ENCODE results near the gene SNAPIN.
"Not testable (repeated sequence)": the region's sequence is repeated elsewhere in the genome, so short reads cannot be mapped to it uniquely, and the experiment has no call there.

SNAPIN gene

DNA sequence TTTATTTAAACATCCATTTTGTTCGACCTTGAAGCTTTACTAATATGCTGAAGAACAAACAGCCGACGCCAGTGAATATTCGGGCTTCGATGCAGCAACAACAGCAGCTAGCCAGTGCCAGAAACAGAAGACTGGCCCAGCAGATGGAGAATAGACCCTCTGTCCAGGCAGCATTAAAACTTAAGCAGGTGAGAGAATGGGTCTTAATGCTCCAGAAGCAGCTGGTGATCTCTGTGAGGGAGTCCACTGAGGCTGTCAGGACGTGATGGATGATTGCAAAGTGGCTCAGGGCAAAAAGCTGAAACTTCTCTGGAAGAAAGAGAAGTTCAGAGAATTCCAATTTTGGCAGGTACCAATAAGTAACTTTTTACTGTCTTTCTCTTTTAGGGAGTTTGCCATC, 20.2 kb upstream of the SNAPIN start:
- Histone ChIP-seq H3K9ac (ENCODE audit: low read length) (peak overlapping the region; percentile 73), H3K36me3 (ENCODE audit: control insufficient read depth, insufficient read depth, low read length, severe bottlenecking) (peaks cover 70% of the 10 kb centered on the region), H3K9me3 (ENCODE audit: control insufficient read depth, low read length) (no peaks in the 10 kb centered on the region), H3K4me3 (ENCODE audit: low read length) (no peak overlapping the region), H3K27me3 (replicated peaks; ENCODE audit: control insufficient read depth, insufficient read depth, low read length) (no peaks in the 10 kb centered on the region), H3K4me1 (ENCODE audit: control insufficient read depth, insufficient read depth, low read length) (peaks cover 31% of the 10 kb centered on the region)
- DNase-seq (ENCODE audit: low read depth) = no peak

DNA sequence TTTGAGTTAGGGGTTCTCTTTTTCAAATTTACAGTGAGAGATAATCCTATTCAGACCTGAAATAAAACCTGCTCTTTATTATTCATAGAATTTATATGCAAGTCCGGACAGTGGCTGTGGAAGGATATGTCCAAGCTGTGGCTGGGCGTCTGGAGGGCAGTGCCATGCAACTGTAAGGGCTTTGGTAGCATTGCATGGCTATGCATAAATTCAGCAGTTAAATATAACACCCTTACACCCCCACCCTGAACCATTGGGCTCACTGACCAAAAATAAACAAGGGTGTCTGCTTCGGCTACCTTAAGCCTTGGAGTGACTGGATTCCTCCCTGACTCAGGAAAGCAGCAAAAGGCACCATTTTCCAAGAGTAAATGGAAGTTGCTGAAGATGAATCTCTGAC, 19.2 kb upstream of the SNAPIN start:
- H3K4me1 ChIP-seq (ENCODE audit: control insufficient read depth, insufficient read depth, low read length) = peaks cover 36% of the 10 kb centered on the region
- H3K27me3 ChIP-seq (replicated peaks; ENCODE audit: control insufficient read depth, insufficient read depth, low read length) = no peaks in the 10 kb centered on the region
- no peaks in the 10 kb centered on the region for H3K9me3 ChIP-seq (ENCODE audit: control insufficient read depth, low read length)
- H3K36me3 ChIP-seq (ENCODE audit: control insufficient read depth, insufficient read depth, low read length, severe bottlenecking) = peaks cover 80% of the 10 kb centered on the region
- H3K9ac ChIP-seq (ENCODE audit: low read length) = no peak overlapping the region
- DNase-seq (ENCODE audit: low read depth) = no peak
- no peak overlapping the region for H3K4me3 ChIP-seq (ENCODE audit: low read length)

DNA sequence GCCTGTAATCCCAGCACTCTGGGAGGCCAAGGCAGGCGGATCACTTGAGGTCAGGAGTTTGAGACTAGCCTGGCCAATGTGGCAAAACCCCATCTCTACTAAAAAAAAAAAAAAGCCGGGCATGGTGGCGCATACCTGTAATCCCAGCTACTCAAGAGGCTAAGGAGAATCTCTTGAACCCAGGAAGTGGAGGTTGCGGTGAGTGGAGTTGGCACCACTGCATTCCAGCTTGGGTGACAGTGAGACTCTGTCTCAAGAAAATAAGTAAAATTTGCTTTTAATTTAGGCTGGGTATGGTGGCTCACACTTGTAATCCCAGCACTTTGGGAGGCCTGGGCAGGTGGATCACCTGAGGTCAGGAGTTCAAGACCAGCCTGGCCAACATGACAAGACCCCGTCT, 18.3 kb upstream of the SNAPIN start:
- DNase-seq (ENCODE audit: low read depth) = not testable (repeated sequence)
- peaks cover 90% of the 10 kb centered on the region for H3K36me3 ChIP-seq (ENCODE audit: control insufficient read depth, insufficient read depth, low read length, severe bottlenecking)

DNA sequence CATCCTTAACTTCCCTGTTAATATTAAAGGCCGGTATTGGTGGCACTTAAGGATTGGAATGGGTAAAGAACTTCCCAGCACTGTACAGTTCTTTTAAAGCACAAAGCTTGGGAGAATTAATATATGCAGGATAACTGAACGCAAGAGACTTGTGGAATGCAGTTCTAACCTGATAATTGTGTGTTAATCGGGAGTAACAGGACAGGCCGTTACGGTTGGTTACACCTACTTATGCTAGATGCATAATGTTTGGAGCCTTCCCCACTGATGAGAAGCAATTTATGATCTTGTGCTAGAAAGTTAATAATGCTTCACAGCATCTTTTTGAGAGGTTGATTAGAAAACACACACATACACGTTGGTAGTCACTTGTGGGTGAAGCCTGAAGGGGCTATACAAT, 17.6 kb upstream of the SNAPIN start:
- H3K9ac ChIP-seq (ENCODE audit: low read length) = no peak overlapping the region
- no peaks in the 10 kb centered on the region for H3K27me3 ChIP-seq (replicated peaks; ENCODE audit: control insufficient read depth, insufficient read depth, low read length)
- H3K4me1 ChIP-seq (ENCODE audit: control insufficient read depth, insufficient read depth, low read length) = peaks cover 37% of the 10 kb centered on the region
- no peak for DNase-seq (ENCODE audit: low read depth)
- no peak overlapping the region for H3K4me3 ChIP-seq (ENCODE audit: low read length)
- no peaks in the 10 kb centered on the region for H3K9me3 ChIP-seq (ENCODE audit: control insufficient read depth, low read length)
- H3K36me3 ChIP-seq (ENCODE audit: control insufficient read depth, insufficient read depth, low read length, severe bottlenecking) = peaks cover 96% of the 10 kb centered on the region

More for the DNA sequence above, 18.3 kb upstream of the SNAPIN start:
- not testable (repeated sequence) for H3K9ac ChIP-seq (ENCODE audit: low read length); H3K27me3 ChIP-seq (replicated peaks; ENCODE audit: control insufficient read depth, insufficient read depth, low read length); H3K4me3 ChIP-seq (ENCODE audit: low read length); H3K9me3 ChIP-seq (ENCODE audit: control insufficient read depth, low read length)
- H3K4me1 ChIP-seq (ENCODE audit: control insufficient read depth, insufficient read depth, low read length) = peaks cover 39% of the 10 kb centered on the region

DNA sequence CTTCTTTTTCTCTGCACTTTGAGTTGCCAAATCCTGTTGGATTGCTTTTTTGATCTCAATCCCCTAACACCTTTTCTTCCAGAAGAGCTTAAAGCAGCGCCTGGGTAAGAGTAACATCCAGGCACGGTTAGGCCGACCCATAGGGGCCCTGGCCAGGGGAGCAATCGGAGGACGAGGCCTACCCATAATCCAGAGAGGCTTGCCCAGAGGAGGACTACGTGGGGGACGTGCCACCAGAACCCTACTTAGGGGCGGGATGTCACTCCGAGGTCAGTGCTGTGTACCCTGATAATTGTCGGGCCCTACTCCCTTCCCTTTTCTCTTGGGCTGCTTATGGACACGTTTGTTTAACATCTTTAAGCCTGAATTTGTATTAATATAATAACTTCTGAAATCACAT, 16.3 kb upstream of the SNAPIN start:
- Histone ChIP-seq H3K27me3 (replicated peaks; ENCODE audit: control insufficient read depth, insufficient read depth, low read length) (no peaks in the 10 kb centered on the region), H3K4me1 (ENCODE audit: control insufficient read depth, insufficient read depth, low read length) (peaks cover 37% of the 10 kb centered on the region), H3K9me3 (ENCODE audit: control insufficient read depth, low read length) (no peaks in the 10 kb centered on the region), H3K9ac (ENCODE audit: low read length) (no peak overlapping the region), H3K36me3 (ENCODE audit: control insufficient read depth, insufficient read depth, low read length, severe bottlenecking) (peaks cover 91% of the 10 kb centered on the region), H3K4me3 (ENCODE audit: low read length) (no peak overlapping the region)
- no peak for DNase-seq (ENCODE audit: low read depth)

DNA sequence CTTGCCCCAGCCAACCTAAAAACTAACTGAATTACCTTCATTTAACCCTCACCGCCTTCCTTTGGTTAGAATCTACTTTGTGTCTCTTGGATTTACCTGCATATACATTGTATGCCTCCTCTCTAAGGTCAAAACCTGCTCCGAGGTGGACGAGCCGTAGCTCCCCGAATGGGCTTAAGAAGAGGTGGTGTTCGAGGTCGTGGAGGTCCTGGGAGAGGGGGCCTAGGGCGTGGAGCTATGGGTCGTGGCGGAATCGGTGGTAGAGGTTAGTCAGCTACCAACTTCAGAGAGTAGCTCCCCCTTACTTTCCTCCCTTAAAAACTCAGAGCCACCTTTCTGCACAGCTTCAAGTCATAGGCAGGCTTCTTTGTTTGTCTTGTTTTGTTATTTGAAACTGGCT, 15.4 kb upstream of the SNAPIN start:
- Histone ChIP-seq H3K4me1 (ENCODE audit: control insufficient read depth, insufficient read depth, low read length) (peaks cover 35% of the 10 kb centered on the region), H3K4me3 (ENCODE audit: low read length) (no peak overlapping the region), H3K27me3 (replicated peaks; ENCODE audit: control insufficient read depth, insufficient read depth, low read length) (no peaks in the 10 kb centered on the region), H3K9ac (ENCODE audit: low read length) (no peak overlapping the region), H3K9me3 (ENCODE audit: control insufficient read depth, low read length) (no peaks in the 10 kb centered on the region), H3K36me3 (ENCODE audit: control insufficient read depth, insufficient read depth, low read length, severe bottlenecking) (peaks cover 84% of the 10 kb centered on the region)
- DNase-seq (ENCODE audit: low read depth) = no peak

DNA sequence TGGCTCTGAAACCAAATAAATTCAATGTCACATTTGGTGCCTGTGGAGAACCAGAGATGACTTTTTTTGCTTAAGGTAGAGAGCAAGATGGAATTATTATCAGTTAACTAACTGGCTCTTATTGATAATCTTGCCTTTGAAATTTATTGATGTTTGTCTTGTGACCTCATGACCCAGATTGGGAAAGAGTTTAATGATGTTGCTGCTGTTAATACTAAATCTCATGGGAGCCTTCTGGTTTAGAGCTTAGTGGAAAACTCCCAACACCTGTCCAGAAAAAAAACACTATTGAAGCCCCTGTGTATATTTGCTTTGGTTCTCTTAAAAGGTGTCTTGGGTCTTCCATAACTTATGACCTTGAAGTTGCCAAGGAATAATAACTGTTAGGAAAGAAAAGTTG, 14.7 kb upstream of the SNAPIN start:
- peaks cover 77% of the 10 kb centered on the region for H3K36me3 ChIP-seq (ENCODE audit: control insufficient read depth, insufficient read depth, low read length, severe bottlenecking)

DNA sequence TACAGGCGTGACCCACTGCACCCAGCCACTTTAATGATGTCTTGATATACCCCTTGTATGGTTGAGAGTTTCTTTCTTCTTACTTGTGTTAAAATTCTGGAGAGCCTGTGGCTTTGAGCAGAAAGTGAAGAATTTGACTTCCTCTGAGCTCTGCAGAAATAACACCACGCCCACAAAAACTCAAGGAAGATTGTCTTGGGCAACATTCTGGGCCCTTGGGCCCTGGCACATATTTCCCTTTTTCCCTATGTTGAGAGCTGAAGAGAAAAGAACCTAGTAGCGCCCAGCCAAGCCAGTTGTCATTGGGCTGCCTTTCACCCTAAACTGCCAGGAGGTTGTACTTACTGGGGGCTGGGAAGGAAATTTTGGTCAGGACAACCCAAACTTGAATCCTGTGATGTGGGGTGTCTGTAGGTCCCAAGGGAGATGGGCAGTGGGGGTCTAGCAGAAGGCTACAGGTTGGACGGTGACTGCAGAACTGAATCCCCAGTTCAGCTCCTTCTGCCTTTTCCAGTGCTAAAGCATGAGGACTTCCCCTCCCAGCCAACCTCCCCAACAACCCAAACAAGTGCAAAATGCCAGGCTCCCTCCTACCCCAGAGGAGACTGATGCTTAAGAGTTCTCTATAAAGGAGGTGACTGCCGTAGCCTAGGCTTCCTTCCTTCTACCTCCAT, 11.7 kb upstream of the SNAPIN start:
- Histone ChIP-seq H3K4me3 (ENCODE audit: low read length) (no peak overlapping the region), H3K4me1 (ENCODE audit: control insufficient read depth, insufficient read depth, low read length) (peaks cover 36% of the 10 kb centered on the region), H3K27me3 (replicated peaks; ENCODE audit: control insufficient read depth, insufficient read depth, low read length) (no peaks in the 10 kb centered on the region), H3K9me3 (ENCODE audit: control insufficient read depth, low read length) (no peaks in the 10 kb centered on the region), H3K36me3 (ENCODE audit: control insufficient read depth, insufficient read depth, low read length, severe bottlenecking) (peaks cover 47% of the 10 kb centered on the region), H3K9ac (ENCODE audit: low read length) (no peak overlapping the region)
- peak; percentile 52 for DNase-seq (ENCODE audit: low read depth)

More for the DNA sequence above, 14.7 kb upstream of the SNAPIN start:
- H3K4me1 ChIP-seq (ENCODE audit: control insufficient read depth, insufficient read depth, low read length) = peaks cover 32% of the 10 kb centered on the region
- no peaks in the 10 kb centered on the region for H3K9me3 ChIP-seq (ENCODE audit: control insufficient read depth, low read length)
- no peaks in the 10 kb centered on the region for H3K27me3 ChIP-seq (replicated peaks; ENCODE audit: control insufficient read depth, insufficient read depth, low read length)
- no peak overlapping the region for H3K4me3 ChIP-seq (ENCODE audit: low read length)
- H3K9ac ChIP-seq (ENCODE audit: low read length) = no peak overlapping the region
- no peak for DNase-seq (ENCODE audit: low read depth)

DNA sequence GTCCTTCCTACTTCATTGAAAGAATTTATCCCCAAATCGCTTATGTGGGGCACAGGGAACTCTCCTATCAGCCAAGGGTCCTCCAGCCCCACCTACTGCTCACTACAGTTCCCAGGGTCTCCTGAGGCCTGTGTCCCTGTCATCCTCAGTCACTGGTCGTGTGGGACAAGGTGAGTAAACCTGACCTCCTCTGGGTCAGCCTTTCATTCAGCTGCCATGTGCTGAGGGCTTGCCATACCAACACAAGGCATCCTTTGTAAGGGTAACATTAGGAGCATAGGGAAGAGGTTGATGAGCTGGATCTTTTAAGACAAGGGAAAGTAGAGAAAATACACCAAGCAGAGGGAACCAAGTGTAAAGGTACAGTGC, 11.2 kb upstream of the SNAPIN start:
- Histone ChIP-seq H3K9ac (ENCODE audit: low read length) (no peak overlapping the region), H3K36me3 (ENCODE audit: control insufficient read depth, insufficient read depth, low read length, severe bottlenecking) (peaks cover 42% of the 10 kb centered on the region), H3K9me3 (ENCODE audit: control insufficient read depth, low read length) (no peaks in the 10 kb centered on the region), H3K4me1 (ENCODE audit: control insufficient read depth, insufficient read depth, low read length) (peaks cover 36% of the 10 kb centered on the region), H3K27me3 (replicated peaks; ENCODE audit: control insufficient read depth, insufficient read depth, low read length) (no peaks in the 10 kb centered on the region), H3K4me3 (ENCODE audit: low read length) (no peak overlapping the region)
- no peak for DNase-seq (ENCODE audit: low read depth)

DNA sequence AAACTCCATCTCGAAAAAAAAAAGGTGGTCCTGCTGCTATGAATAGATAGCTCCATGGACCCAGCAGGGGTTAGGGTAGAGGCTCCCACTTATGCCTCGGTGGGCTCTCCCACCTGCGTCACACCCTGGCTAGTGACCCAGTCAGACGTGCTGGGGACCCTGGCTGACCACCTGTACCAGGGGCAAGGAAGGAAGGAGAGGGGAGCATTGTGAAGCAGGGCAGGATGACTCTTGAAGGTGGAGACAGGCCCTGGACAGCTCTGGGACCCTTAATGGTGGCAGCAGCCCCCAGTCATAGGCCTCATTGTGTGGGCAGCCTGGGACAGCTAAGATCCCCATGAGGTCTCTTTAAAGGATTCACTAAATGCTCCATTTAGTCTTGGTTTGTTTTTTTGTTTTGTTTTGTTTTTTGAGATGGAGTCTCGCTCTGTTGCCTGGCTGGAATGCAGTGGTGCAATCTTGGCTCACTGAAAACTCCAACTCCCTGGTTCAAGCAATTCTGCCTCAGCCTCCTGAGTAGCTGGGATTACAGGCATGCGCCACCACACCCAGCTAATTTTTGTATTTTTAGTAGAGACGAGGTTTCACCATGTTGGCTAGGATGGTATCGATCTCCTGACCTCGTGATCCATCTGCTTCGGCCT, 10.4 kb upstream of the SNAPIN start:
- Histone ChIP-seq H3K4me1 (ENCODE audit: control insufficient read depth, insufficient read depth, low read length) (peaks cover 43% of the 10 kb centered on the region), H3K27me3 (replicated peaks; ENCODE audit: control insufficient read depth, insufficient read depth, low read length) (no peaks in the 10 kb centered on the region), H3K9me3 (ENCODE audit: control insufficient read depth, low read length) (no peaks in the 10 kb centered on the region), H3K36me3 (ENCODE audit: control insufficient read depth, insufficient read depth, low read length, severe bottlenecking) (peaks cover 34% of the 10 kb centered on the region), H3K9ac (ENCODE audit: low read length) (no peak overlapping the region), H3K4me3 (ENCODE audit: low read length) (no peak overlapping the region)
- DNase-seq (ENCODE audit: low read depth) = peak; percentile 65

DNA sequence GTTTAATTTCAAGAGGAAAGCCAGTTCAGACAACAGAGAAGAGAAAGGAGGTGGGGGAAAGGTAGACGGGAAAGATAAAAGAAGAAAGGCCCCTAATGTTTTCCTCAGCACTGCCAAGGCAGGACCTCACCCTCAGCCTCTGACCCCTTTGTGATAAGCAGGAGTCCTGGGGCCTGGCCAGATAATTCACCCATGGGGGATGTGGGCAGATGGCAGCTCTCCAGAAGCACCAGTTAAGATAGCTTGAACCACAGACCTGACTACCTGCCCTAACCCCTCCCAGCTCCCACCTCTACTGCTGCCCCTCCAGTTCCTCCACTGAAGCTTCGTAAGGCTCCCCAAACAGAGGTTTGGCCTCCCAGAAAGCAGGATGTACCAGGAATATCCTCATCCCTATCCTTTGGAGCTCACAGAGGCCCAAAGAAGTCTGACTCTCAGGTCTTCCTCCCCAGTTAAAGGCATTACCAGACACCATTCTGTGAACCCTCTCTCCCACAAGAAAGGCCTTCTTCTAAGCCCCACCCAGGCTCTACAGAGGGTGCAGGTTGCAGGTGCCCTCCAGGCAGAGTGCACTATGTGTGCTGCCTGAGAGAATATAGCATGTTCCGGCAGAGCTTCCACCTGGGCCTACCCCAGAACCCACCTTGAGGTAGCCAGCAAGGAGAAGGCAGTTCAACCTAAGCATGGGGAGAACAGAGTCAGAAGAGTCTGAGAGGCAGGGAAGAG, 9.2 kb upstream of the SNAPIN start:
- H3K4me1 ChIP-seq (ENCODE audit: control insufficient read depth, insufficient read depth, low read length) = peaks cover 38% of the 10 kb centered on the region
- no peak overlapping the region for H3K9ac ChIP-seq (ENCODE audit: low read length)
- H3K36me3 ChIP-seq (ENCODE audit: control insufficient read depth, insufficient read depth, low read length, severe bottlenecking) = peaks cover 22% of the 10 kb centered on the region
- no peak overlapping the region for H3K4me3 ChIP-seq (ENCODE audit: low read length)
- H3K9me3 ChIP-seq (ENCODE audit: control insufficient read depth, low read length) = no peaks in the 10 kb centered on the region
- no peaks in the 10 kb centered on the region for H3K27me3 ChIP-seq (replicated peaks; ENCODE audit: control insufficient read depth, insufficient read depth, low read length)
- no peak for DNase-seq (ENCODE audit: low read depth)
